Measurements from ENCODE around the gene NPHP4.
A peak's percentile ranks its signal among the peaks of the same experiment; 100 is the strongest.
"Not testable (repeated sequence)": the region's sequence is repeated elsewhere in the genome, so short reads cannot be mapped to it uniquely, and the experiment has no call there.

The NPHP4 gene

GRCh38 chr1:5927506-5928370, 64.5 kb downstream of the NPHP4 start:
- peak; percentile 35 for DNase-seq

- no peak for DNase-seq
Measured at GRCh38 chr1:5926686-5927435, 65.4 kb downstream of the NPHP4 start.

DNA sequence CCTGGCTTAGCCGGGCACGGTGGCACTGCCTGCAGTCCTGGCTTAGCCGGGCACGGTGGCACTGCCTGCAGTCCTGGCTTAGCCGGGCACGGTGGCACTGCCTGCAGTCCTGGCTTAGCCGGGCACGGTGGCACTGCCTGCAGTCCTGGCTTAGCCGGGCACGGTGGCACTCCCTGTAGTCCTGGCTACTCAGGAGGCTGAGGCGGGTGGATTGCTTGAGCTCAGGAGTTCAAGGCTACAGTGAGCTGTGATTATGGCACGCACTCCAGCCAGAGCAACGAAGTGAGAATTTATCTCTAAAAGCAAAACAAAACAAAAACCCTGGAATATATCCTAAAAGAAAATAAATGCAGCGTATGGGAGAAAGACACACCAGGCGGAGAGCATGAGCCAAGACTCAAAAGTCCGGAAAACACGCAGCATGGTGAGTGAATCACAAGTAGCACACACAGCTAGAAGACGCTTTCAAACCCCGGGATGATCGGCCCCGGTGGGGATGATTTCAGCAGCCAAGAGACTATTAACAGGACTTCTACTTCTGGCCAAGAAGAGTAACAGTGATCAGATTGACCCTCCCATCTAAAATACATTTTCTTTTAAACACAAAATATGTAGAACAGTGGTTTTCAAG, 69.4 kb downstream of the NPHP4 start:
- not testable (repeated sequence) for DNase-seq

- DNase-seq = no peak
Measured at GRCh38 chr1:5921671-5922070, 70.6 kb downstream of the NPHP4 start.

DNA sequence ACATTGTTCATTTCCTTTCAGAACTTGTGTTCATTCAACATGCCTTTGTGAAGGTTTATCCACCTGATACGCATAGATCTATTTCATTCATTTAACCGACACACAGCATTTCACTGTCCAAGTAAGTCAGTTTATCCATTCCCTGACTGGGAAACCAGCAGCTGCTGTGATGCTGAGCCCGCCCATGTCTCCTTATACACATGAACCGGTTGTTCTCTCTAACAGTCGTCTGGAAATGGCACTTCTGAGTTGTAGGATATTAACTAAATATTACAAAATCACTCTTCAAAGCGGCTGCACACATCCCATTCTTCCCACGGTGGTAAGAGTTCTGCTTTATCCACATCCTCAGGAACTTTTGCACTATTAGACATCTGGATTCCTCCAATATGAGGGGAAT, 71.1 kb downstream of the NPHP4 start:
- DNase-seq = no peak

- DNase-seq = no peak
Measured at GRCh38 chr1:5920201-5920600, 72.0 kb downstream of the NPHP4 start.

DNA sequence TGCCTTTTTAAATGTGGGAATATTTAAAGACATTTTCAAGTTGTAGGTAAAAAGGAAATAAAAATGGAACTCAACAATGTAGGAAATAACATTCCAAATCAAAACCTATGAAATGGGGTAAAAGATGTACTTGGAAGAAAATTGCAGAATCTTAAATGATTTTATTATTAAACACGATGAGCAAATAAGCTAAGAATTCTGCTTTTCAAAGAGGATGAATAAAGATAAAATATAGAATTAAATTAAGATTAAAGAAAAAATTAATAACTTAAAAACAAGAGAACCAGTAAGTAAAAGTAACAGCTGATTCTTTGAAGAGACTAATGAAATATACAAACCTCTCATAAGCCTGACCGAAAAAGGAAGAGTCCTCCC, 74.0 kb downstream of the NPHP4 start:
- DNase-seq = no peak

GRCh38 chr1:5917591-5918274, 74.5 kb downstream of the NPHP4 start:
- no peak for DNase-seq

GRCh38 chr1:5917281-5917590, 75.0 kb downstream of the NPHP4 start:
- DNase-seq = no peak

GRCh38 chr1:5916572-5917280, 75.5 kb downstream of the NPHP4 start:
- DNase-seq = no peak

DNA sequence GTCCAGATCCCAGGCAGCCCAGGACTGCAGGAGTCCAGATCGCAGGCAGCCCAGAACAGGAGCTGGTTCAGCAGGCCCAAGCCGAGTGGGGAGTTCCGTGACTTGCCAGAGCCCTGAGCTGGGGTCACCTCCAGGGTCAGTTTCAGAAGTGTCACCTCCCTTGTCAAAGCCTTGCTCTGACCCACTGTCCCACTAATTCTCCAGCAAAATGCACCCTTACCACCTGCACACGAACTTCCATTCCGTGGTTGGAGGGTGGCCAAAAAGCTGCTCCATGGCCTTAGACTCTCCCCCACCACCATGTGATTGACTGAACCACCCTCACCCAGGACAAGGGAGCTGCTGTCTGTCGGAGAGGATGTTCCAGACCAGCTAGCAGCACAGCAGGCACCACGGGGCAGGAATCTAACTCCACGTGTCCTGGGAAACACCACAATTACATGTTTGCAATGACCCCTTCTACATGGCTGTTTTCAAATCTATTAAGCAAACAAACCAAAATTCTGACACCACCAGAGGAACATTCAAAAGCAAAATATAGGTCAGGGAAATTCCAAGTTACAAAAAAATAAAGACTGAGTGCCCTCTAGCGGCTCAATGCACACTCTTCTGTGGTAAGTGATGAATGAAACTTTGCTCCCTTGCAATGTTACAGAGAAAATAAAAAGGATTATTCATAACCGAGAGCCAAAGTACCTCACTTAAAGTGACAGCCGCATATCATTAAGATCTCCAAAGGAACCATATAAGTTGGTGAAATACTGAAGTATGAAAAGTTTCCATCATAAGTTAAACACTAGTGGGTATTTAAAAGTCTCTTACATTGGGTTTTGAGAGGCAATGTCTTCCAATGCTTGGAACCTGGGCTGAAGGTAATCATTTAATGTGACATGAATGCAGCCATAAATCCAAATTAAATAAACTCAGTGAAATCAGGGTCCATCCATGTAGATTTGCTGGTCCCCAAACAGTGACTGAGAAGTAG, 76.3 kb downstream of the NPHP4 start:
- peak; percentile 53 for DNase-seq

DNA sequence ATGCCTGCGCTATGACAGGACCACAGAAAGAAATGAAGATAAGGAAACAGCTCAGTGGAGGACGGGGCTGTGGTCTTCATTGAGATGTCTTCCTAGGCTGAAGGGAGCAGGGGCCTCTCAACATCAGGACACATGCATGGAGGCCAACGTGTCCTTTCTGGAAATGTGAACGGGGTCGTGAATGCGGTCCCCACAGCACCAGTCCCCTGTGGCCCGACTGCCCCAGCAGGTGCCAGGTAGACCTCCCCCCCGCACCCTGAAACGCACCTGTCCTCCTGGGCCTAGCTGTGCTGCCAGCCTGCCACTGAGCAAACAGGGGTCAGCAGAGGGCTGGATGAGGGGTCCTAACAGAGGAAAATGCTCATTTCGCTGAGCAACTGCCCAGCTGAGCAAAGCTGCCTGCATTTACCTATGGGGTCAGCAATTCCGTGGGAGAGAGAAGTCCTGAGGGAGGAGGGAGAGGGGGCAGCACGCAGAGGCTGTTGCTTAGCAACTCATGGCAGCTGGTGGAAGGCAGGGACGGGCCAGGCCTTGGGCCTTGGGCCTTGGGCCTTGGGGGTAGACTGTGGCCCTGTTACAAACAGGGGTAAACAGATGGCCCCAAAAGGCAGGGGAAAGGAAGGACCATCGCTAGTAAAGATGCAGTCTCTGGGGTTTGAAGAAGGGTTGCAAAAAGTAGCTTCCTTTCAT, 77.4 kb downstream of the NPHP4 start:
- no peak for DNase-seq

- no peak for DNase-seq
Measured at GRCh38 chr1:5913876-5914275, 78.3 kb downstream of the NPHP4 start.

DNA sequence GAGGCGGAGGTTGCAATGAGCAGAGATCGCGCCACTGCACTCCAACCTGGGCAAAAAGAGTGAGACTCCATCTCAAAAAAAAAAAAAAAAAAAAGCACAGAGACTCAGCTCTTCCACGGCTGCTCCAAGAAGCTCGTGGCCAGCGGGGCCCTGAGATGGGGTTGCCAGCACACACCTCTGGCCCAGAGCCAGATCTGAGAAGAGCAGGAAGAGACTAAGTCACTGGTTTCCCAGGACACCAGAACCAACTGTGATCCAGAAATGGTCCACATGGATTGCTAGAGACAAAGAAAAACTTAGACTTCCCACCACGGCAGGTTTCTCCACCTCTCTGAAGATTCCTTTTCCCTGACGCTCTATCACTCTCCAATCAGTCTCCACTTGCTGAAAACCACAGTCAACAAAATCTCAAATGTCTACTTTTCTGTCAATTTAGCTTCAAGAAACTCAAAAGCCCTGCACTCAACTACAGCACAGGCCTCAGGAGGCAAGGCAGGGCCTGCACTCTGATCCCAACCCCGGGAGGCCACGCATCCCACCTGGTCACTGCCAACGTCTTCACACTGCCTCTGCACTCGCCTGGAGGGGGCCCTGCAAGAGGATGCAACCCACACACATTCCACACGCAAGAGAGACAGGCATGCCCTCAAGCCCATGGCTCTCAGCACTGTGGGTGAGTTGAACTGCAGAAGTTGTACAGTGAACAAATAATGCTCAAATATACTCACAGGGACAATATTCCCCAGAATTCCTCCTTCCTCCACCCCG, 79.0 kb downstream of the NPHP4 start:
- DNase-seq = peak; percentile 7

DNA sequence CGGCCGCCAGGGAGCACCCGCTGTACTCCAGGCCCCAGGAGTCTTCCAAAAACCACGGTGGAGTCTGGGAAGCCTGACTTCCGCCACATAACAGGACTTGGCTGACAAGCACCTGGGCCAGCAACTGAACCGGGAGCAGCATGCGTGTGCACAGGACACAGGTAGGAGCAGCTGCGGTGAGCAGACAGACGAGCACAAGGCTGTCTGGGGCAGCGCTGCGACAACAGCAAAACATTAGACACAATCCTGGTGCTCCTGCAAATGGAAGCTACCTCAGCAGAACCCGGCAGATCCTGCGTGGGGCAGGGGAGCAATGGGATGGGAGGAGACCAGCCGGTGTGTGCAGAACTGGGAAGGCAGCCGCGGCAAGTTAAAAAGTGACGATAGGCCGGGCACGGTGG, 80.4 kb downstream of the NPHP4 start:
- no peak for DNase-seq

GRCh38 chr1:5911157-5911556, 81.1 kb downstream of the NPHP4 start:
- DNase-seq = no peak

DNA sequence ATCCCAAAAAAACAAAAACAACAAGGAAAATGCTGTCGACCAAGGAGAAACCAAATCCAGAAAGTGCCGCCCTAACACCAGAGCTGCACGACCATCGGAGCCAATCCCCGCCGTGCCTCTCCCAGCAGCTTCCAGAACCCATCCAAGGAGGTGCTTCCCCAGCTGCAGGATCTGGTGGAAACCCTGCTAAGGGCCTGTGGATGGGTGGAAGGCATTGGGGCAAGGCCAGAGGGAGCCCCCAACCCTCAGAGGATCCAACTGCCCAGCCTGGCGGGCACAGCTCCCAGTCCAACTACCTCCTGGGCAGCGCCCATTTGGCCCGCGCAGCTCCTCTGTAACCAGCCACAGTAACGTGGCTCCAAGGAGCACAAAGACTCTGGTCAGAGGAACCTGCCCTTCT, 81.6 kb downstream of the NPHP4 start:
- no peak for DNase-seq

GRCh38 chr1:5910276-5910620, 82.0 kb downstream of the NPHP4 start:
- no peak for DNase-seq

- no peak for DNase-seq
Measured at GRCh38 chr1:5909576-5910275, 82.5 kb downstream of the NPHP4 start.

Data from hematopoietic multipotent progenitor cell treated with erythropoietin and hydrocortisone succinate and interleukin-3 and kit ligand, for 6 days (in vitro differentiated cells).